ENCODE measurements around the gene NT5DC4. TPM values are rescaled to one million over a fixed set of nuclear protein-coding genes. Genes with fewer than 3 reads are reported as not detected.

Gene NT5DC4
- total and polyA plus RNA-seq, 4 donors, result 1.2 TPM; not detected in 3

DNA sequence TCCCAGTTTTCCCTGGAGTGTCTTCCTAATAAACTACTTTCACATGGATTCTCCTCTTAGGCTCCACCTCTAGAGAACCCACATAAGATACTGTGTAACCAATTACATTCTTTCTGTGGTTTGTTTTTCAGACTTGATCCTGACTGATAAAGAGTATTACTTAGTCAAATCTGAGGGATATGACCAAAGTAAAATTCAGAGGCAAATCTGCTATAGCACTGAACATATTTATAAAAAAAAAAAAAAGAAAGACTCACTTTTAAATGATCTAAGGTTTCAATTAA, 29.7 kb downstream of the NT5DC4 start (continued):
- TF ChIP-seq, protein P1, sequence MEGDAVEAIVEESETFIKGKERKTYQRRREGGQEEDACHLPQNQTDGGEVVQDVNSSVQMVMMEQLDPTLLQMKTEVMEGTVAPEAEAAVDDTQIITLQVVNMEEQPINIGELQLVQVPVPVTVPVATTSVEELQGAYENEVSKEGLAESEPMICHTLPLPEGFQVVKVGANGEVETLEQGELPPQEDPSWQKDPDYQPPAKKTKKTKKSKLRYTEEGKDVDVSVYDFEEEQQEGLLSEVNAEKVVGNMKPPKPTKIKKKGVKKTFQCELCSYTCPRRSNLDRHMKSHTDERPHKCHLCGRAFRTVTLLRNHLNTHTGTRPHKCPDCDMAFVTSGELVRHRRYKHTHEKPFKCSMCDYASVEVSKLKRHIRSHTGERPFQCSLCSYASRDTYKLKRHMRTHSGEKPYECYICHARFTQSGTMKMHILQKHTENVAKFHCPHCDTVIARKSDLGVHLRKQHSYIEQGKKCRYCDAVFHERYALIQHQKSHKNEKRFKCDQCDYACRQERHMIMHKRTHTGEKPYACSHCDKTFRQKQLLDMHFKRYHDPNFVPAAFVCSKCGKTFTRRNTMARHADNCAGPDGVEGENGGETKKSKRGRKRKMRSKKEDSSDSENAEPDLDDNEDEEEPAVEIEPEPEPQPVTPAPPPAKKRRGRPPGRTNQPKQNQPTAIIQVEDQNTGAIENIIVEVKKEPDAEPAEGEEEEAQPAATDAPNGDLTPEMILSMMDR (IDR thresholded peaks at IDR 0.05; ENCODE audit: low read depth, low read length, missing input control), result no peak
- no peak for TF ChIP-seq MAX (IDR thresholded peaks at IDR 0.05)
- TF ChIP-seq FOXA2 (IDR thresholded peaks at IDR 0.05), result no peak
- TF ChIP-seq RAD21 (IDR thresholded peaks at IDR 0.05), result no peak

GRCh38 chr2:112751451-112752197, 30.8 kb downstream of the NT5DC4 start:
- H3K27ac ChIP-seq (ENCODE audit: low read depth in 1 of 2, low read length in 2 of 2), result peak overlapping the region in 1 of 2 donors; percentile 38
- H3K27me3 ChIP-seq (ENCODE audit: control insufficient read depth in 4 of 4, insufficient read depth in 4 of 4, low read length in 3 of 4), result no peaks in the 10 kb centered on the region
- no peaks in the 10 kb centered on the region for H3K9me3 ChIP-seq (ENCODE audit: control insufficient read depth in 4 of 4, low read length in 3 of 4)
- H3K9ac ChIP-seq (ENCODE audit: low read depth in 1 of 2, low read length in 2 of 2), result peak overlapping the region in 1 of 2 donors; percentile 6
- peaks cover 4 to 32% (median 17%) of the 10 kb centered on the region in 4 donors for H3K4me1 ChIP-seq (ENCODE audit: control insufficient read depth in 4 of 4, insufficient read depth in 4 of 4, low read length in 3 of 4)
- no peak overlapping the region for H3K4me3 ChIP-seq (ENCODE audit: low read depth in 1 of 3, low read length in 3 of 3)
- TF ChIP-seq YY1 (IDR thresholded peaks at IDR 0.05) (no peak), SP1 (IDR thresholded peaks at IDR 0.05) (peak; percentile 6), HNF4A (conservative IDR thresholded peaks at IDR 0.05) (peak; percentile 33 to 51), JUND (IDR thresholded peaks at IDR 0.05) (peak in 1 of 2 donors; percentile 12), TAF1 (conservative IDR thresholded peaks at IDR 0.05) (no peak), RAD21 (IDR thresholded peaks at IDR 0.05) (peak in 1 of 2 donors; percentile 12), EGR1 (IDR thresholded peaks at IDR 0.05; ENCODE audit: low read depth in 2 of 2) (no peak), NR2F2 (IDR thresholded peaks at IDR 0.05) (no peak), RXRA (IDR thresholded peaks at IDR 0.05) (peak in 1 of 2 donors; percentile 30), FOXA1 (IDR thresholded peaks at IDR 0.05) (no peak)
- TF ChIP-seq, protein P2, sequence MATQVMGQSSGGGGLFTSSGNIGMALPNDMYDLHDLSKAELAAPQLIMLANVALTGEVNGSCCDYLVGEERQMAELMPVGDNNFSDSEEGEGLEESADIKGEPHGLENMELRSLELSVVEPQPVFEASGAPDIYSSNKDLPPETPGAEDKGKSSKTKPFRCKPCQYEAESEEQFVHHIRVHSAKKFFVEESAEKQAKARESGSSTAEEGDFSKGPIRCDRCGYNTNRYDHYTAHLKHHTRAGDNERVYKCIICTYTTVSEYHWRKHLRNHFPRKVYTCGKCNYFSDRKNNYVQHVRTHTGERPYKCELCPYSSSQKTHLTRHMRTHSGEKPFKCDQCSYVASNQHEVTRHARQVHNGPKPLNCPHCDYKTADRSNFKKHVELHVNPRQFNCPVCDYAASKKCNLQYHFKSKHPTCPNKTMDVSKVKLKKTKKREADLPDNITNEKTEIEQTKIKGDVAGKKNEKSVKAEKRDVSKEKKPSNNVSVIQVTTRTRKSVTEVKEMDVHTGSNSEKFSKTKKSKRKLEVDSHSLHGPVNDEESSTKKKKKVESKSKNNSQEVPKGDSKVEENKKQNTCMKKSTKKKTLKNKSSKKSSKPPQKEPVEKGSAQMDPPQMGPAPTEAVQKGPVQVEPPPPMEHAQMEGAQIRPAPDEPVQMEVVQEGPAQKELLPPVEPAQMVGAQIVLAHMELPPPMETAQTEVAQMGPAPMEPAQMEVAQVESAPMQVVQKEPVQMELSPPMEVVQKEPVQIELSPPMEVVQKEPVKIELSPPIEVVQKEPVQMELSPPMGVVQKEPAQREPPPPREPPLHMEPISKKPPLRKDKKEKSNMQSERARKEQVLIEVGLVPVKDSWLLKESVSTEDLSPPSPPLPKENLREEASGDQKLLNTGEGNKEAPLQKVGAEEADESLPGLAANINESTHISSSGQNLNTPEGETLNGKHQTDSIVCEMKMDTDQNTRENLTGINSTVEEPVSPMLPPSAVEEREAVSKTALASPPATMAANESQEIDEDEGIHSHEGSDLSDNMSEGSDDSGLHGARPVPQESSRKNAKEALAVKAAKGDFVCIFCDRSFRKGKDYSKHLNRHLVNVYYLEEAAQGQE (IDR thresholded peaks at IDR 0.05), result peak; percentile 61
- no peaks in the 10 kb centered on the region for H3K36me3 ChIP-seq (ENCODE audit: control insufficient read depth in 4 of 4, insufficient read depth in 3 of 4, low read depth in 1 of 4, low read length in 3 of 4)
- no peak for DNase-seq (ENCODE audit: low spot score)

- Histone ChIP-seq H3K4me1 (ENCODE audit: control insufficient read depth in 4 of 4, insufficient read depth in 4 of 4, low read length in 3 of 4) (peaks cover 4 to 35% (median 18%) of the 10 kb centered on the region in 4 donors), H3K27me3 (ENCODE audit: control insufficient read depth in 4 of 4, insufficient read depth in 4 of 4, low read length in 3 of 4) (no peaks in the 10 kb centered on the region), H3K9ac (ENCODE audit: low read depth in 1 of 2, low read length in 2 of 2) (no peak overlapping the region), H3K4me3 (ENCODE audit: low read depth in 1 of 3, low read length in 3 of 3) (no peak overlapping the region), H3K36me3 (ENCODE audit: control insufficient read depth in 4 of 4, insufficient read depth in 3 of 4, low read depth in 1 of 4, low read length in 3 of 4) (no peaks in the 10 kb centered on the region), H3K9me3 (ENCODE audit: control insufficient read depth in 4 of 4, low read length in 3 of 4) (no peaks in the 10 kb centered on the region), H3K27ac (ENCODE audit: low read depth in 1 of 2, low read length in 2 of 2) (no peak overlapping the region)
- no peak for DNase-seq (ENCODE audit: low spot score)
- TF ChIP-seq YY1 (IDR thresholded peaks at IDR 0.05) (no peak), FOXA1 (IDR thresholded peaks at IDR 0.05) (no peak), FOXA2 (IDR thresholded peaks at IDR 0.05) (no peak), RAD21 (IDR thresholded peaks at IDR 0.05) (no peak), MAX (IDR thresholded peaks at IDR 0.05) (no peak)
- 89% methylated on average over 4 of the region's 4 CpGs for WGBS
Measured at GRCh38 chr2:112752667-112753066, 31.8 kb downstream of the NT5DC4 start.
